ENCODE data around the gene NRSN2.
"Not testable (repeated sequence)": the region's sequence is repeated elsewhere in the genome, so short reads cannot be mapped to it uniquely, and the experiment has no call there.

NRSN2 gene

GRCh38 chr20:325045-325888, 21.6 kb upstream of the NRSN2 start, which contains the start of gene SOX12:
Gene SOX12, plus strand, starts transcription at chr20:325552. Its CDS starts 373 bp downstream, at chr20:325925.
- peak; percentile 93 for DNase-seq

DNA sequence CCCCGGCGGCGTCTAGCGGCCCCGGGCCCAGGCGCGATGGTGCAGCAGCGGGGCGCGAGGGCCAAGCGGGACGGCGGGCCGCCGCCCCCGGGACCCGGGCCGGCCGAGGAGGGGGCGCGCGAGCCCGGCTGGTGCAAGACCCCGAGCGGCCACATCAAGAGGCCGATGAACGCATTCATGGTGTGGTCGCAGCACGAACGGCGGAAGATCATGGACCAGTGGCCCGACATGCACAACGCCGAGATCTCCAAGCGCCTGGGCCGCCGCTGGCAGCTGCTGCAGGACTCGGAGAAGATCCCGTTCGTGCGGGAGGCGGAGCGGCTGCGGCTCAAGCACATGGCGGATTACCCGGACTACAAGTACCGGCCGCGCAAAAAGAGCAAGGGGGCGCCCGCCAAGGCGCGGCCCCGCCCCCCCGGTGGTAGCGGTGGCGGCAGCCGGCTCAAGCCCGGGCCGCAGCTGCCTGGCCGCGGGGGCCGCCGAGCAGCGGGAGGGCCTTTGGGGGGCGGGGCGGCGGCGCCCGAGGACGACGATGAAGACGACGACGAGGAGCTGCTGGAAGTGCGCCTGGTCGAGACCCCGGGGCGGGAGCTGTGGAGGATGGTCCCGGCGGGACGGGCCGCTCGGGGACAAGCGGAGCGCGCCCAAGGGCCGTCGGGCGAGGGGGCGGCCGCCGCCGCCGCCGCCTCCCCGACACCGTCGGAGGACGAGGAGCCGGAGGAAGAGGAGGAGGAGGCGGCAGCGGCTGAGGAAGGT, 20.8 kb upstream of the NRSN2 start:
- peak; percentile 60 for DNase-seq

DNA sequence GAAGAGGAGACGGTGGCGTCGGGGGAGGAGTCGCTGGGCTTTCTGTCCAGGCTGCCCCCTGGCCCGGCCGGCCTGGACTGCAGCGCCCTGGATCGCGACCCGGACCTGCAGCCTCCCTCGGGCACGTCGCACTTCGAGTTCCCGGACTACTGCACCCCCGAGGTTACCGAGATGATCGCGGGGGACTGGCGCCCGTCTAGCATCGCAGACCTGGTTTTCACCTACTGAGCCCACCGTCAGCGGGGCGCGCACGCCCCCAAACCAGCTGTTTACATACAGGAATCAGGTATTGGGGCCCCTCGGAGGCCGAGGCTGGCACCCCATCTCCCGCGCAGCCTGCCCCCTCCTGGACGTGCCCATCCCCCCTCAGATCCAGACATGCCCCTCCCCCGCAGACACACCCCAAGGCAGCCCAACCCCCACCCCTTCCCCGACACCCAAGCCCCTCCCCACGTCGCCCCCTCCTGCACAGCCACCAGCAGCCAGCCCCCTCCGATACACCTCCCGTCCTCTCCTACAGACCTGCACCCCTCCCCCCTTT, 20.2 kb upstream of the NRSN2 start:
- DNase-seq: no peak

DNA sequence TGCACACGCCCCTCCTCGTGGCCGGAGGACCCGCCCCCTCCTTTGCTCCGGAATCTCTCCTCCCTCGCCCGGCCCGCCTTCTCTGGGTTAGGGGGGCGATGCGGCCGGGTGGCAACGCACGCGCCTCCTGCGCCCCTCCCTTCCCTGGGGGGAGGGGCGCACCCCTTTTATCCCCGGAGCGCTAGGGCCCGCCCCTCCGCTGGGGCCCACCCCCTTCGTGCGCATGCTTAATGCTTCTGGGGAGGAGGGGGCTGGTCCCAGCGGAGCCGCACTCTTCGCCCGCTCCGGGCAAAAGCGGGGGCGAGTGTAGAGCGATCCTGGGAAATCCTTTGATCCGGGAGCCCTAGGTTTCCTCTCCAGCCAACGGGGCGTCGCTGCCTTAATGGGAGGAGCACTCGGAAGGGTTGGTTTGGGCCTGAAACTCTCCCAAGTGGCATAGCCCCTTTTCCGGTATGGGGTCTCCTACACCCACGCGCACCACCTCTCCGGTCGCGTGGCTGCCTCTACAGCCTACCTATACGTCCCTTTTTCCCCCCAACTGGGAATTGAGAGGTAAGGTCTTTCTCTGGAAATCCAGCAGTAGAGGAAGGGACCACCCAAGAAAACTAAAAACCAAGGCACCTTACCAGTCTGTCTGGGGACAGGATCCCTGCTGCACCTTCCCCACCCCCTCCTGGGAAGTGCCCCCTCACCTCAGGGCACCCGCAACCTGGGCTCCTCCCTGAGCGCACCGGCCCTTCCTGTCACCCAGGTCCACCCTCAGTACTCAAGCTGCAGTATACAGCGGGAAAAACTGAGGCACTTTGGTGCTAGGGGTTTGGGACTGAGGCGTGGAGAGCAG, 19.5 kb upstream of the NRSN2 start:
- DNase-seq: peak; percentile 99

DNA sequence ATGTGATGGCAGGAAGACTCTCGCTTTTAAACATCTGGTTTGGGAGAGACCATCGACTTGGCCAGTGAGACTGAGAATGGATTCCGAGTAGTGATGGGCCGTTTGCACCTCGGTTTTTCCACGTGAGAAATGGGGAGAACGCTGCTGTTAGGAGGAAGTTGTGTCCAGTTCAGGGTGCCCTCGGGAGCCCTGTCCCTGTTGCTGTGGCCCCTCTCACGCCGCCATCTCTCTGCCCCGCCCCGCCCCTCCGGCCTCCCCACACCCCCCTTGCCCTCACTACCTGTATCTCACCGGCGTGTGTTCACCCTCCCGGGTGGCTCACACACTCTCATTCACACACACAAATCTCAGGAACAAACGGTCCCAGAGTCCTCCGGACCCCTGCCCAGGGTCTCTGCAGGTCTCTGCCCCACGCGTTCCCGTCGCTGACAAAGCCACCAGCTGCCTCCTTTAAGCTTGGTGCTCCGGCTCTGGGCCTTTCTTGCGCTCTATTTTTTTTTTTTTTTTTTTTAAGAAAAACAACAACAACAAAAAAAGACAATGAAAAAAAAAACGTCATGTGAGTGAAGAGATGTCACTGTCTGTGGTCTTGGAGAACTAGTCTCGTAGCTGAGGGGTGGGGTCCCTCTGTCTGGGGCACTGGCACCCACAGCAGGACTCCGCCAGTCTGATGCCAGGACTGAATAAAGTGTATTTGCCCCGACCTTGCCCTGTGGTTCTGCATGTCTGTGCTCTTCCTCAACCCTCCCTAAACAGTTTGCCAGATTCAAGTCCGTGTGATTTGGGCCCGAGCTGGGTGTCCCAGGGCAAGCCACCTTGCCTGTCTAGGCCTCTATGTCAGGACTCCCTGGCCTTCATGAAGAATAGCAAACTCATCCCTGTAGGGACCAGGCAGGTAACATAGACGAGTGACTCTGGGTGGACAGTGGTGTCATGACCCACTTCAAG, 18.6 kb upstream of the NRSN2 start:
- no peak for DNase-seq

- DNase-seq: no peak
These were observed 17.8 kb upstream of the NRSN2 start for GRCh38 chr20:328975-329695.

GRCh38 chr20:329851-330232, 17.1 kb upstream of the NRSN2 start:
- no peak for DNase-seq

GRCh38 chr20:330233-331149, 16.4 kb upstream of the NRSN2 start:
- DNase-seq: peak; percentile 61

DNA sequence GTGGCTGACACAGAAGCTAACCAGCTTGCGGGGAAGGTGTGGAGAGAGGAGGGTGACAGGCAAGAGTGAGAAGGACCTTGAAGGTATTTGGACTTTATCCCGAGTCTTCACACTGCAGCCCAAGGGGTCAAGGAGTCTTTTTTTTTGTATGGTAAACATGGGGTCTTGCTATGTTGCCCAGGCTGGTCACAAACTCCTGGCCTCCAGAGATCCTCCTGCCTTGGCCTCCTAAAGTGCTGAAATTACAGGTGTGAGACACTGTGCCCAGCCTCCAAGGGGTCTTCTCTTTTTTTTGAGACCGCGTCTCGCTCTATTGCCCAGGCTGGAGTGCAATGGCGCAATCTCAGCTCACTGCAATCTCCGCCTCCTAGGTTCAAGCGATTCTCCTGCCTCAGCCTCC, 12.3 kb upstream of the NRSN2 start:
- DNase-seq: no peak

DNA sequence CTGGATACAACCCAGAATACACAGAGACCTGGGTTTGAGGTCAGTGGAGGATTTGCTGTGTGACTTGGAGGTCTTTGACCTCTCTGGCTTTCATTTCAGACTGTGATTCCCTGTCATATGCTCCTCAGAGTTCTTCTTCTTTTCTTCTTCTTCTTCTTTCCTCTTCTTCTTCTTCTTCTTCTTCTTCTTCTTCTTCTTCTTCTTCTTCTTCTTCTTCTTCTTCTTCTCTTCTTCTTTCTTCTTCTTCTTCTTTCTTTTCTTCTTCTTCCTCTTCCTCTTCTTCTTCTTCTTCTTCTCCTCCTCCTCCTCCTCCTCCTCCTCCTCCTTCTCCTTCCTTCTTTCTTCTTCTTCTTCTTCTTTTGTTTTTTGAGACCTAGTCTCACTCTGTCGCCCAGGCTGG, 10.9 kb upstream of the NRSN2 start:
- DNase-seq: not testable (repeated sequence)

GRCh38 chr20:341682-342081, 5.2 kb upstream of the NRSN2 start:
- DNase-seq: no peak

DNA sequence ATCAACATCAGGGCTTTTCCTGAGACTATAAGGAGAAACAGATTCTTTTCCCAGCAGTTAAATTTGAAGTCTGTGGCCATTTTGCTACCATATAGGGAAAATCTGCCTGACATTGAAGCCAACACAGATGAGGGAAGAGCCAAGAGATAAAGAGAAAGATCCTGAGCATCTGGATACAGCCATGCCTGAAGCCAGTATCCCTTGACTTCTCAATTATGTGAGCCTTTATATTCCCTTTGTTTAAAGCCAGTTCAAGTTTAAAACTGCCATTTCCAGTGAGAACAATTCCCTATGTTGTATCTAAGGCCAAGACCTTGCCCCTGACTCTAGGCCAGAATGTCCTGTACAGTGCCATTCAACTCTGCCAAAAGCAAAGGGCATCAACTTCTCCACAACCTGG, 3.8 kb upstream of the NRSN2 start:
- no peak for DNase-seq

DNA sequence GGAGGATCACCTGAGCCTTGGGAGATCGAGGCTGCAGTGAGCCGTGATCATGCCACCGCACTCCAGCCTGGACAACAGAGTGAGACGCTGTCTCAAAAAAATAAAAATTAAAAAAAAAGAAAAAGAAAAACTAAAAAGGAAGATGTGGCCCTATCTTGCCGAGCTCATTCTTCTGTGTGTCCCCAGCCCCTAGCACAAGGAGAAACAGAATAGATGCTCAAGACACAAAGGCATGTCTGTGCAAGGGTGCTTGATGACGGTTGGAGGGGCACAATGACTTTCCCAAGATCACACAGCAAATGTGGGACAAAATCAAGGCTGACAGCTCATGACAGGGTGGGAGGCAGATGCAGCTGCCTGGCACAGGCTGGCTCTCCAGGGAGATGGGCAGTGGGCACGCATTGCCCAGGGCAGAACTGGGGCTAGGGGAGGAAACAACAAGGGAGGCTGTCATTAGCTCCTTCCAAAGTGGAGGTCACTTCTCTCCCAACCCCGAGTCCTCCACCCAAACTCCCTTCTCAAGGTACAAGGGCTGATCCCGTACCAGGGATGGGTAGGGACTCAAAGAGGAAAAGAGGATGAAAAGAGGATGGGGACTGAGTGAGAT, 775 bp upstream of the NRSN2 start:
- DNase-seq: no peak

DNA sequence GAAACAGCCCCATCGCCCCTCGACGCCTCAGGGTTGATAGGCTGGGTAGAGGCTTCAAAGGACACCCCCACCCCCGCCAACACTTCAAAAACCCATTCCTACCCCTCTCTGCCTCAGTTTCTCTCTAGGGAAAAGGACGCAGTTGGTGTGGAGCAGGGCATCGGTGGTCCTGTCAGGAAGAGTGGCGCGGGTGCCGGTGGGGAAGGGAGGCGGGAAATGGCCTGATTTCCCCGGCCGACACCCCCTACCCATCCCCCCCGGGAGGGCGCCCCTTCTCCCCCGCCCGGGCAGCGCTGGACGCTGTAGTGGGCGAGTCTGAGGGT, 367 bp downstream of the NRSN2 start:
- no peak for DNase-seq

DNA sequence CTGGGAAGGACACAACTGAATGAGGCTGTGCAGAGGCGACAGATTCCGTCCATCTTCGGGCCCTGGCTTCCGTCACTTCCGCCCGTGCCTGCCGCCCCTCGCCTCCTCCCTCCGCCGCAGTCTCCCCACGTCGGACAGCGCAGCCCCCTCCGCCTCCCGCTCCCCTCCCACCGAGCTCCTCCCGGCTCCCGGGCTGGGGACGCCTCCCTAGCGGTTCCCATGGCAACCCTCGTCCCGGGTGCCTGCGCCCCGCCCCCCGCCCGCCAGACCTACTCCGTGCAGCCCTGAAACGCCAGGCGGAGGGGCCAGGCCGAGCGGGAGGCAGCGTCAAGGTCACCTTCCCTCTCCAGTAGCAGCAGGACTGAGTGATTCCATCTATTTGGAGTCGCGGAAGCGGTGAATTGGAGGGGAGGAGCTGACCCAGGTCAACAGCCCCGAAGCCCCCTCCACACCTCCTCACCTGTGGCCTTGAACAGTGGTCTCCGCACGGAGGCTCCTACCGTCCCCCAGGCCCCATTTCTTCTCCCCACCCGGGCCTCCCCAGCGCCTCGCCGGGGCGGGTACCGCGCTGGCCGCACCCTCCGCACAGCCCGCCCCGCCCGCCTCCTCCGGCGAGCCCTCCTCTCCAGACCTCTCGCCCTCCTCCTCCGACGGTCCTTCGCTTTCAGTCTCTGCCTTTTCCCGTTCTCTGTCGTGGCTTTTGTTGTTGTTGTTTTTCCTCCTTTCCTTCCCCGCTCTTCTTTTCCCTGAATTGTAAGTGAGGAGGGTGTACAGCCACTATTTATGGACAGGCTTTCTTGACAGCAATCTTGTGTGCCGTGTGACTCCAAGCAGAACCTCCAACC, 951 bp downstream of the NRSN2 start:
- DNase-seq: peak; percentile 99

DNA sequence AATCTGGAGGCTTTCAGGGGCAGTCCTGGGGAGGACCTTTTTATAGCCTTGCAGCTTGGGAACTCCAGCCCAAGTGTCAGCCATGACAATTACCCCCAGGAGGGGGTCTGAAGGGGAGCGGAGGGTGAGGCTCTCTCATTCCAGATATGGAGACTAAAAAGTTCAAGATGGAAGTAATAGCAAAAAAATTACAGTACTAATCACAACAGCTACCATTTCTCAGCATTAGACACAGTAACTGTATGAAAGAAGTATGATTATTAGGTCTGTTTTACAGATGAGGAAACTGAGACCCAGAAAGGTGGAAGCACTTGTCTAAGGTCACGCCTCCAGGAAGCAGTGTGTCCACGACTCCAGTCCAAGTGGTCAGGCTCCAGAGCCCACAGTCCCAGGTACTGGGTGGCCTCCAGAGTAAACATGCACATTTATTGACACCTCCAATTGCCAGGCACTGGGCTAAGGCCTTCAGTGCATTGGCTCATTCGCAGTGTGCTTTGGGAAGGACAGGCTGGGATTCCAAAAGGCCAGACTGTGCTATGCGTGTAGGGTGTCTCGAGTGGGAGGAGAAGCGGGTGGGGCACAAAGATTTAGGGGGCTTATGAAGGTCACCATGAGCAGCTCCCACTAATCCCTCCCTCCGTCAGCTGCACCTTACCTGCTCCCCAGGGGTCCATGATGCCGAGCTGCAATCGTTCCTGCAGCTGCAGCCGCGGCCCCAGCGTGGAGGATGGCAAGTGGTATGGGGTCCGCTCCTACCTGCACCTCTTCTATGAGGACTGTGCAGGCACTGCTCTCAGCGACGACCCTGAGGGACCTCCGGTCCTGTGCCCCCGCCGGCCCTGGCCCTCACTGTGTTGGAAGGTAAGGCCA, 2.3 kb downstream of the NRSN2 start:
- DNase-seq: no peak

DNA sequence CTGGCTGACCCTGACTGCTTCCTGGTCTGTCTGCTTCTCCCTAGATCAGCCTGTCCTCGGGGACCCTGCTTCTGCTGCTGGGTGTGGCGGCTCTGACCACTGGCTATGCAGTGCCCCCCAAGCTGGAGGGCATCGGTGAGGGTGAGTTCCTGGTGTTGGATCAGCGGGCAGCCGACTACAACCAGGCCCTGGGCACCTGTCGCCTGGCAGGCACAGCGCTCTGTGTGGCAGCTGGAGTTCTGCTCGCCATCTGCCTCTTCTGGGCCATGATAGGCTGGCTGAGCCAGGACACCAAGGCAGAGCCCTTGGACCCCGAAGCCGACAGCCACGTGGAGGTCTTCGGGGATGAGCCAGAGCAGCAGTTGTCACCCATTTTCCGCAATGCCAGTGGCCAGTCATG, 6.3 kb downstream of the NRSN2 start:
- DNase-seq: no peak

Data from NCI-H2171 (cell line).